LHCN-M2 (cell line): ENCODE measurements around the gene BANP. TPM values are rescaled to one million over a fixed set of nuclear protein-coding genes. Genes with fewer than 3 reads are reported as not detected.
"Not testable (repeated sequence)": the region's sequence is repeated elsewhere in the genome, so short reads cannot be mapped to it uniquely, and the experiment has no call there.

Experiments
- DNase-seq: peaks from one replicate; pipeline ENCODE4 v3.0.0-alpha.2; 2012; ENCODE audit warnings: low read depth
- total RNA-seq: library from RNA; depleted of rRNA; stranded (reverse); fragments of >200 nt; gene quantifications from 2 replicates; pipeline ENCODE4 v1.2.3, GENCODE V29; 2014

Gene BANP
- total RNA-seq, 1 experiment from 2014 or later: 20.5 TPM

DNA sequence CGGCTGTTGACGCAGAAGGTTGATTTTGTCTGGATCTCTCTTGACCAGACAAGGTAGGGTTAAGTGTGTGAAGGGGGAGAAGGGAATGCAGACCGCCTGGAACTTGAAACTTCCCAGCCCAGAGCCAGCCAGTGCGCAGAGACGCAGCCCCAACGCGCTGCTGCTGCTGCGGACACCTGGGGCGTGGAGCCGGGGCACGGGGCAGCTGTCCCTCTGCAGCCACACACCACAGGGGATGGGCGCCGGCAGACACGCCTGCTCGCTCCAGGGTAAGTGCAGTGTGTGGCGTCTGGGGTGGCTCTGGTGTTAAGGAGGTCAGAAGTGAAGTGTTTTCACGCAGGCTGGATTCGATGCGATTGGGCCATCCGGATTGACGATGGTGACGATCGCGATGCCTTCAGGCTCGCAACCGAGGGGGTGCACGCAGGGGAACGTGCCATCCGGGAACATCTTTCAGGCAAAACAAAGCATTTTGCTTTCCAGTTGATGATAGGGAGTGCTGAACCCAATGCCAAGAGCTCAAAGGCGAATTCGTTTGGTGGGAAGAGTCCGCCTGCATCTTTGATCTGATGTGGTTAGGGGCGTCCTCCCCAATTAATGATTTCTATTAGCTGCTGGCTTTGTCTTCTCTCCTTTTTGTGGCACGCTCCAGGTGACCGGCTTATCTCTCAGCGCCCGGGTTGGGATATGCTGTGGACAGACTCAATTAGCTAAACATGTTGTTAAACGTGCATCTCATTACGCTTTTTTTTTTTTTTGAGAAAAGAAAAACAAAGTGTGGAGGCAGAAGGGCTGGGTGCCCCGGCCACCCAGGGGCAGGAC is 149.8 kb downstream of the BANP start:
- DNase-seq: not testable (repeated sequence)

DNA sequence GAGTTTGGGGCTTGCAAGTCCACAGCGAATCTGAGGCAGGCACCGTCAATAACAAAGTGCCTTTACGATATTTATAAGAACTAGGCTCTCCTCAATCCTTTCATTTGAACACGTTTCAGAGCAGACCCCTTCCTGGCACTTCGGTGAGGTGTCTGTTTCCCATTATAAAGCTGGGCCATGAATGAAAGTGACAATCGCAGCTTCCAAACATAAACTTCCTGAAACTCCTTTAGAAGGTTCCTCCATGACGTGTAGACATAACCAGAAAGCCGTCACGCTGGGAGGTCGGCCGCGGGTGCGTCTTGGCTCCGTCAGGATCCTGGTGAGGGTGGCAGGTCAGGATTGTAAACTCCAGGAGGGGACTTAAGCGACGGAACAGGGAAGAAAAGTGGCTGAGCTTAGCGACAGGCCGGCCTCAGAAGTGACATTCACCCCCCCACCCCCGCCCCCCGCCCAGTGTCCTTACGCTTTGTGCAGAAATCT is 150.4 kb downstream of the BANP start:
- not testable (repeated sequence) for DNase-seq

- no peak for DNase-seq
These were observed 151.4 kb downstream of the BANP start for GRCh38 chr16:88102597-88102996.

- DNase-seq: no peak
These were observed 151.8 kb downstream of the BANP start for GRCh38 chr16:88103011-88103410.

DNA sequence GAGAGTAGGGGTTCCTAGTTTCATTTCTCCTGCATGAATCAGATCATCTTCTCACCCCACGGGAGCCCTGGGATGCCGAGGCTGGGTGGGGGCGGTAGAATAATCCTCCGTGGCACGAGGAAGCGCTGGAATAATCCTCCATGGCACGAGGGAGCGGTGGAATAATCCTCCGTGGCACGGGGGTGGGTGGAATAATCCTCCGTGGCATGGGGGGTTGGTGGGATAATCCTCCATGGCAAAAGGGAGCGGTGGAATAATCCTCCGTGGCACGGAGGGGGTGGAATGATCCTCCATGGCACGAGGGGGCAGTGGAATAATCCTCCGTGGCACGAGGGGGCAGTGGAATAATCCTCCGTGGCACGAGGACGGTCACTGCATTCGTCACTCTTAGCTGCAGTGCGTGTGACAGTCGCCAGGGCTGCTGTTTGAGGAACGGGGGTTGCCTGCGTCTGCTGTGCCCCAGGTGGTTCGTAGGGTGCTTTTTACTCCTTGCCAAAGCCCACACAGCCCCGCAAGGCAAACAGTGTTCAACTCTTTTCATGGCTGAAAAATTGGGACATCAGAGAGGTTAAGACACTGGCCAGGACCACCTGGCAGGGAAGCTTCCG is 152.5 kb downstream of the BANP start:
- DNase-seq: no peak

- not testable (repeated sequence) for DNase-seq
These were observed 153.1 kb downstream of the BANP start for GRCh38 chr16:88104363-88104762.

DNA sequence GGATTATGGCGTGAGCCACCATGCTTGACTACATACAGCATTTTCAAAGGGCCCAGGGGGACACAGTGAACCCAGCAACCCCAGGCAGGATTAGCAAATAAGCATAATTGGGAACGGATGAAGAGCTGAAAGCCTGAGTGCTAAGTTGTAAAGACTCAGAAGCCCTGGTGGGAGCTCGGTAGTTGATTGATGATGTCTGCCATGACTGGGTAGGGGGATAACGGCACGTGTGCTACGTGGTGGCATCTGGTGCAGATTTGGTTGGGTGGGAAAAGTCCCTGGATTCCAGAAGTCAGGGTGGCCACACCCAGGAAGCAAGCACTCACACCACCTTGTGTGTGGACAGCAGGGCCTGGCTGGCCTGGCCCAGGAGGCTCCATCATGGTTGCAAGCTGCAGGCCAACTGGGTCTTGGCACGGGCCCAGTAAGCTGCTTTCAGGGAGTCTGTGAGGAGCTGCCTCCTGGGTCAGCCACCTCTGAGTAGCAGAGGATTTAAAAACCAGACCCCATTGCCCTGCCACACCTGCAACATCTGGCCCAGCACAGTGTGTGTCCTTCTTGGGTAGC is 154.4 kb downstream of the BANP start:
- not testable (repeated sequence) for DNase-seq

- not testable (repeated sequence) for DNase-seq
These were observed 155.3 kb downstream of the BANP start for GRCh38 chr16:88106566-88106965.

GRCh38 chr16:88108762-88109161 is 157.5 kb downstream of the BANP start:
- no peak for DNase-seq

DNA sequence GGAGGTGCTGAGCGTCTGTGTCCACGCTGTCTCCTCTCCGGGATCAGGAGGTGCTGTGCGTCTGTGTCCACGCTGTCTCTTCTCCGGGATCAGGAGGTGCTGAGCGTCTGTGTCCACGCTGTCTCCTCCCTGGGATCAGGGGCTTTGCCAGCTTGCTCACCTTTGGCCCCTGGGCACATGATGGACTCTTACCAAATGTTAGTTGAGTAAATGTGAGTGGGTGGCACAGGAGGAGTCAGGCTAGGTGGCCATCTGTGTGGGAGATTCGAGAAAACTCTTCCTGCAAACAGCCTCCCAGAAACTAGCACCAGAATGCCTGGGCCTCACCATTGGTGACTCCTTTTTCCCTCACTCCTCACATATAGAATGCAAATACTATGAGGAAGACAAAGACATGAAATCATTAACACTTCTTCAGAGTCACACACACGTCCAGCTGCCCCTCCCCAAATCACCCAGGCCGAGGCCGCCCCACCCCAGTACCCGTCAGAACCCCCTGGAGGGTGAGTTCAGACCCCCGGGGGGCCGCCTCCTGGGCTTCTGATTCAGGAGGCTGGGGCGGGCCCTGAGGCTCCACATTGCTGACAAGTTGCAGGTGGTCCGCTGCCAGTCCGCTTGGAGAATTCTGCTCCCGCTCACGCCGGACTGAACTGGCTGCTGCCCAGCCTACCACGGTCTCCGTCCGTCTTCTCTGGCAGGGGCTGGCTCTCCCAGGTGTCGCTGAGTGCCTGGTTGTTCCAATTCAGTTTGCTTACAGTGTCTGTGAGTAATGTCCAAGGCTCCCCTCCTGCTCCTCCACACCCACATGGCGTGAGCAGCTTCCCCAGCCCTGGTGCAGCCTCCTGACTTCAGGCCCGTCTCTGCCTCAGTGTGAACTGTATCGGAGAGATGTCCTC is 158.7 kb downstream of the BANP start:
- DNase-seq: not testable (repeated sequence)

DNA sequence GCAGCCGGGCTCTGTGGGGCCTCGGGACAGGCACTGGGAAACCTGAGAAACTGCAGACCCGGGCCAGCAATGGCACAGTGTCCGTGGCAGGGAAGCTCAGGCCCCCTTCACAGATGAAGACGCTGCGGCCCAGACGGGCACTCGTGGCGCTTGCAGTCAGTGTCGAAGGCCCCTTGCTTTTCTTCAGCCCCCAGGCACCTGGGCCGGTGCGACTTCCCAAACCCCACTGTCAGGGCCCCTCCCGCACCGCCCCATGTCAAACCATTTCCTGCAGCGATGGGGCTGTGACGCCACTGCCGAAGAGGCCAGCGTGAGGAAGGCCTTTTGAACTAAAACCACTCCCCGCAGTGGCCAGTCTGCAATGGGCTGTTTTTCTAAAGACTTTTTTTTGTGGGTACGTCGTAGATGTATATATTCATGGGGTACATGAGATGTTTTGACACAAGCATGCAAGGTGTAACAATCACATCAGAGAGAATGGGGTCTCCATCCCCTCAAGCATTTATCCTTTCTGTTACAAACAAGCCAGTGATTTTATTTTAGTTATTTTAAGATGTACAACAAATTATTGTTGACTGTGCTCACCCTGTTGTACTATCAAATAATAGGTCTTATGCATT is 159.8 kb downstream of the BANP start:
- DNase-seq: not testable (repeated sequence)

DNA sequence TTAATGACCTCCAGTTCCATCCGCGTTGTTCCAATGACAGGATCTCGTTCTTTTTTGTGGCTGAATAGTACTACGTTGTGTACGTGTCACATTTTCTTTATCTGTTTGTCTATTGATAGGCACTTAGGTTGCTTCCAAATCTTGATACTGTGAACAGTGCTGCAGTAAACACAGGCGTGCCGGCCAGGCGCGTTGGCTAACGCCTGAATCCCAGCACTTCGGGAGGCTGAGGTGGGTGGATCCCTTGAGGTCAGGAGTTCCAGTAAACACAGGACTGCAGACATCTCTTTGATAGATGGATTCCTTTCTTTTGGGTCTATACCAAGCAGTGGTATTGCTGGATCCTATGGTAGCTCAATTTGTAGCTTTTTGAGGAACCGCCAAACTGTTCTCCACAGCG is 160.7 kb downstream of the BANP start:
- DNase-seq: not testable (repeated sequence)

DNA sequence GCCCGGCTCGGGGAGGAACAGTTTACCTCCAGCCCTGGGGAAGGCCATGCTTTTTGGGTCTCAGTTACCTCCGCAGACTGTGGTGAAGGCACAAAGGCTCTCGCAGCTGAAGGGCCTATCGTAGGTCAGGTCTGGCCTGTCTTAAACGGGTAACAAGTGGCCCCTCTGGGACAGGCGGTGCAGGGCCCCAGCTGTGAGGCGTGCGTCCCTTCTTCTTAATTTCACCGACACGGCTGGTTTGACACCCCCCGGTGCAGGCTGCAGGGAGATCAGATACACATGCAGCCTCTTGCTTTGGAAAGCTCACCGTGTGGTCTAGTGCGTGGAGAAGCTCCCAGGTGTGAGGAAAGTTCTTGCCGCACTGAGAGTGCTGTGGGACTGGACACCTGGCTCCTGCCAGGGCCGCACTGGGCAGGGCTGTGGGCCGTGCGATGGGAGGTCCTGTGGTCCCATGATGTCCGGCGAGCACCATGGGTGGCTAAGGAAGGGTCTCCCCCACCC is 162.4 kb downstream of the BANP start:
- no peak for DNase-seq

DNA sequence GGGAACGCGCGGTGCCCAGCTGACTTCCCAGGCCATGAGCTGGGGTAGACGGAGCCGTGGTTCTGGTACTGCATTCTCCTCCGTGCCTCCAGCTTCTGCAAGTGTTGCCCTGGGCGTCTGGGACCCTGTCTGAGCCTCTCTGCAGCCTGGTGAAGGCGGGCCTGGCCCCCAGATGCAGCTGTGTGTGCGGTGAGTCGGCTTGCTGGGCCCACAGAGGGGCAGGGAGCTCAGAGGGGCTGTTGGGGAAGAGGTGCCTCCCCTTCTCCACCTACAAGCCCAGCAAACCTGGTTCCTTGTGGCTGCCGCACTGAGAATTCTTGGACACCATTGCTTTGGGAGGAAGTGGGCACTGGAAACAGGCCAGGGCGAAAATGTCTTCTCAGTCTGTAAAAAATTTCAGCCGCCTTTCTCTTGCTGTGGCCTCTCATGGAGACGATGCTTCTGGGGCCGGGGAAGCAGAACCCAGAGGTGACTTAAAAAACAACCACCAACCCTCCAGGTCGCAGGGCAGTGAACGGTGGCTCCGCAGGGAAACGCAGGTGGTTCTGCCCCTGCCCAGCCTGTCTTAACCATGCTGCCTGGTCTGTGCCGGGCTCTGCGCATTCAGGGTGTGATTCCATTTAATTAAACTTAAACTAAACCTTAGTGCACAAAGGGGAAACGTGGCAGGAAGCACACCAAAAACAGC is 163.5 kb downstream of the BANP start:
- DNase-seq: not testable (repeated sequence)

DNA sequence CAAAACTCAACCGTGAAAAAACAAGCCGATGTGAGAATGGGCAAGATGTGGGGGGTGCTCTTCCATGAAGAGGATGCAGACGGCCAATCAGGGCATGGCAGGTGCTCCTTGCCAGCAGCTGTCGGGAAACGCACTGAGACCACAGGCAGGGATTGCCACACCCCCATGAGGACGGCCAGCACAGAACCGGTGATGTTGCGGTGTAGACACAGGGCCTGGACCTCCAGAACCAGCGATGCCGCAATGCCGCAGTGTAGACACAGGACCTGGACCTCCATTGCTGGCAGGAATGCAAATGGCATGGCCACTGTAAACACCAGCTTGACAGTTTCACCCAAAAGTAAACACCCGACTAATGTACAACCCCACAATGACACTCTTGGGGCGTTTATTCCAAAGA is 164.9 kb downstream of the BANP start:
- peak; percentile 5 for DNase-seq

DNA sequence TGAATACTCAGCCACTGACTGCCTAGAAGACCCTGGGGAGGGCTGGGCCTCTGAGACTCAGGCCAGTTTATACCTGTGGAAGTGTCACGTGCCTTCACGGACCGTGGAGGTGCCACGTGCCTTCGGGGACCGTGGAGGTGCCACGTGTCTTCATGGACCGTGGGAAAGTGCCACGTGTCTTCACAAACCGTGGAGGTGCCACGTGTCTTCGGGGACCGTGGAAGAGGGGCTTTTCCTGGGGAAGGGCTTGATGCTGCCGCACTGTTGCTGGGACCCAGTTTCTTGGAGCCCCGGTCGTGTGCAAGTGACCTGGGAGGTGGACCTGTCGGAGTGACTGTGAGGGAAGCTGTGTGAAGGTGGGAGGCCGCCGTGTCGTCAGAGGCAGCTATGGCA is 166.2 kb downstream of the BANP start:
- no peak for DNase-seq

DNA sequence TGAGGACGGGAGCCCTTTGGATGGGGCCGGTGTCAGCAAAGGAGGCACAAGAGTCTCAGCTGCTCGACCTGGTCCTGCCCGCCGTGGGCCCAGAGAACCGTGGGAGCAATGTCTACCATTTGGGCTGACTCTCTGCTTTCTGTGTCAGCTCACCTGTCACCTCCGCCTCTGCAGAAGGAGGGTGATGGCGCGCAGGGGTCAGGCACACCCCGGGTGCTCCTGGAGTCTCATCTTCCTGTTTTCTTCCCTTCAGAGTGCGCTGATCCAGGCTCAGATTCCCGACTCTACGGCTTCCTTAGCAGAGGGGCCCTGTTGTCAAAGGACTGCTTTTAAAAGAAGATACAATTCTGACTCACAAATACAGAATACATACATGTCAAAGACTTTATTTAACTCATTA is 167.1 kb downstream of the BANP start:
- DNase-seq: no peak

DNA sequence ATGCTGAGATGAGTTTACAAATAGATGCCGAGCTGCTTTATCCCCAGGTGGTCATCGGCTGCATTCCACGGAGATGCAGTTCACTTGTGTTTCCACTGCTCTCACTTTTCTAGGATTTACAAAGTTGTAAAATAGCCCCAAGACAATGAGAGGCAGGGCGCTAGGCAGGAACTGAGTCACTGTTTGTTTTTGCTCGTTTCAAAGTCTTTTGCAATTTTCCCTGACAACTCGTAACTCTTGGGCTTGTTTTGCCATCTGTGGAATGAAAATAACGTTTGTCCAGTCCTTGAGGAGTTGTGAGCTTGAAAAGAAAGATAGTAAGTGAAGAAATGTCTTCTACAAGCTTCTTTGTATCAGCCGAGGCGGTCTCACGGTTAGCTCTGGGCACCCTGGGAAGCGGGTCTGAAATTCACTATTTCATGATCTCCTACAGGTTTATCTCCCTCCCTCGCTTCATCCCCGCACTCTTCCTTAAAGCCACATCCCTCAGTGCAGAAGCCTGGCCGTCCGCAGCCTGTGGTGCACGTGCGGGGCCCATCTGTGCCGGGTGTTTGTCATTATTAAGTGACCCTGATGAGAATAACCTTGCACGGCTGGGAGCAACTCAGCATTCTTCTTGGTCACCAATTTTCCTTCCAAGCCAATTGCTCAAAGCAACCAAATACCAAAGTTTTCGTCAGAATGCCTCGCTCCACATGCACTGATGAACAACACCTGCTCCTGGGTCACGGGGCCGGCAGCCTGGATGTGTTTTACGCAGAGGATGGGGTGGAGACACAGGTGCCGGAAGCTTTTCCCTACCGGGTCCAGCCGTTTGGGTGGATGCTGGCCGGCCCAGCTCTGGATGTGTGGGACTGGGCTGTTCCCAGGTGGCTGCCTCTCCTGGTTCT is 167.9 kb downstream of the BANP start:
- DNase-seq: peak; percentile 85
